Gastrocnemius medialis (tissue), 4 donors: ENCODE results near the gene AK8.

Experiments
- POLR2A ChIP-seq, 2 donors: fragments of 450-650 bp; IDR thresholded peaks; one replicate each; pipeline ENCODE4 v1.6.1; 2017; ENCODE audit warnings: antibody characterized with exemption in 2 of 2, mild to moderate bottlenecking in 2 of 2, moderate library complexity in 2 of 2
- TF ChIP-seq, protein P1 (sequence below), 5 experiments: fragments of 450-650 bp in 3 of 5; fragments of 200-600 bp in 2 of 5; sonication (generic) in 2 of 5; IDR thresholded peaks in 4 of 5; conservative IDR thresholded peaks in 1 of 5; 1 replicate in 4 of 5; 2 replicates in 1 of 5; pipeline ENCODE4 v1.5.1; 2016 to 2019; ENCODE audit warnings: antibody characterized with exemption in 5 of 5, mild to moderate bottlenecking in 3 of 5, moderate library complexity in 3 of 5

- TF ChIP-seq, protein P1, sequence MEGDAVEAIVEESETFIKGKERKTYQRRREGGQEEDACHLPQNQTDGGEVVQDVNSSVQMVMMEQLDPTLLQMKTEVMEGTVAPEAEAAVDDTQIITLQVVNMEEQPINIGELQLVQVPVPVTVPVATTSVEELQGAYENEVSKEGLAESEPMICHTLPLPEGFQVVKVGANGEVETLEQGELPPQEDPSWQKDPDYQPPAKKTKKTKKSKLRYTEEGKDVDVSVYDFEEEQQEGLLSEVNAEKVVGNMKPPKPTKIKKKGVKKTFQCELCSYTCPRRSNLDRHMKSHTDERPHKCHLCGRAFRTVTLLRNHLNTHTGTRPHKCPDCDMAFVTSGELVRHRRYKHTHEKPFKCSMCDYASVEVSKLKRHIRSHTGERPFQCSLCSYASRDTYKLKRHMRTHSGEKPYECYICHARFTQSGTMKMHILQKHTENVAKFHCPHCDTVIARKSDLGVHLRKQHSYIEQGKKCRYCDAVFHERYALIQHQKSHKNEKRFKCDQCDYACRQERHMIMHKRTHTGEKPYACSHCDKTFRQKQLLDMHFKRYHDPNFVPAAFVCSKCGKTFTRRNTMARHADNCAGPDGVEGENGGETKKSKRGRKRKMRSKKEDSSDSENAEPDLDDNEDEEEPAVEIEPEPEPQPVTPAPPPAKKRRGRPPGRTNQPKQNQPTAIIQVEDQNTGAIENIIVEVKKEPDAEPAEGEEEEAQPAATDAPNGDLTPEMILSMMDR (IDR thresholded peaks at IDR 0.05 in 4 of 5, conservative IDR thresholded peaks at IDR 0.05 in 1 of 5) = no peak
- no peak for TF ChIP-seq POLR2A (IDR thresholded peaks at IDR 0.05)
Measured at GRCh38 chr9:132849185-132849706, 28.8 kb downstream of the AK8 start.
